H7 (cell line): ENCODE measurements around the gene GPHN. TPM values are rescaled to one million over a fixed set of nuclear protein-coding genes. Genes with fewer than 3 reads are reported as not detected.

Experiments used
- DNase-seq: peaks from one replicate; pipeline ENCODE4 v3.0.0; 2012
- H3K27me3 ChIP-seq: 2 replicates; pipeline ENCODE4 v1.6.0; 2011; ENCODE audit warnings: mild to moderate bottlenecking, low read length; ENCODE audit not compliant: control insufficient read depth, insufficient read depth
- H3K36me3 ChIP-seq: replicated peaks from 2 replicates; pipeline ENCODE4 v1.5.1; 2011; ENCODE audit warnings: low read length; ENCODE audit not compliant: control insufficient read depth, insufficient read depth
- H3K4me3 ChIP-seq: 2 replicates; pipeline ENCODE4 v1.5.1; 2011; ENCODE audit warnings: low read depth, mild to moderate bottlenecking, control low read depth, low read length, moderate library complexity; ENCODE audit not compliant: insufficient read depth
- total RNA-seq: library from RNA; depleted of rRNA; stranded (reverse); fragments of >200 nt; shearing (Covaris generic); gene quantifications from 2 replicates; pipeline ENCODE4 v1.2.3, GENCODE V29; 2014

The GPHN gene
- total RNA-seq, 1 experiment from 2014 or later: 14.2 TPM

DNA sequence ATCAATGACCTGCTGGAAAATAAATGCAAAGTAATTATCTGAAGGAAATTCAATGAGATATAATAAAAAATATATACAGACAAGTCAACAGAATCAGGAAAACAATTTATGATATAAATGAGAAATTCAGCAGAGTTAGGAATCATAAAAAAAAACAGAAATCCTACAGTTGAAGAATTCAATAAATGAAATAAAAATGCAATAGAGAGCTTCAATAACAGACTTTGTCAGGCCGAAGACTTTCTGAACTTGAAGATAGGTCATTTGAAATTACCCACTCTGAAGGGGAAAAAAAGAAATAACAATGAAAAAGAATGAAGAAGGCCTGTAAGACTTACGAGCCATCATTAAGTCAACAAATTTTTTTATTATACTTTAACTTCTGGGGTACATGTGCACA lies 665.8 kb downstream of the GPHN start:
- no peaks in the 10 kb centered on the region for H3K27me3 ChIP-seq
- H3K4me3 ChIP-seq: no peak overlapping the region
- DNase-seq: no peak
- H3K36me3 ChIP-seq: no peaks in the 10 kb centered on the region

DNA sequence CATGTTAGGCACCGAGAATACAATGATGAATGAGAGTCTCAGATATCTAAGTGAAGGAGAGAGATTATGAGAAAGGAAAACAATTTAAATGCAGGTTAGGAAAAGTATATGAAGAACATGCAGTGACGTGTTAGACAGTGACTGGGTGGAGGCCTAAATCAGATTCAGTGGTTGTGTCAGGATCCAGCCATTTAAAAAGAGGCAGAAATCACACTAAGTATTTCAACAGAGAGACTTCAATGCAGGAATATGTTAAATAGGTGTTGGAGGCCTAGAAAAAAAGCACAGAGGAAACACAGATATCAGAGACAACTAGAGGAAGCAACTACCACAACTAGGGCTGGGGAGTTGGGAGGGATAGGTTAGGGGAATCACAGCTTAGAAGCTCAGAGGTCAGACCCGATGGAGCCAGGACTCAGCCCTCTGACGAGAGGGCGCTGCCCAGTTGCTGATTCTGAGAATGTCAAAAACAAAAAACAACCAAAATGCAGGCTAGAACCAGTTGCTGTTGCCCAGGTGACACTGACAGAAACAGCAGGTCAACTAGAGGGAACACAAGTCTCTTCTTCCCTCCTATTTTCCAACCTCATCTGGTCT lies 678.3 kb downstream of the GPHN start:
- DNase-seq: no peak
- no peak overlapping the region for H3K4me3 ChIP-seq
- H3K27me3 ChIP-seq: no peaks in the 10 kb centered on the region
- H3K36me3 ChIP-seq: no peaks in the 10 kb centered on the region

DNA sequence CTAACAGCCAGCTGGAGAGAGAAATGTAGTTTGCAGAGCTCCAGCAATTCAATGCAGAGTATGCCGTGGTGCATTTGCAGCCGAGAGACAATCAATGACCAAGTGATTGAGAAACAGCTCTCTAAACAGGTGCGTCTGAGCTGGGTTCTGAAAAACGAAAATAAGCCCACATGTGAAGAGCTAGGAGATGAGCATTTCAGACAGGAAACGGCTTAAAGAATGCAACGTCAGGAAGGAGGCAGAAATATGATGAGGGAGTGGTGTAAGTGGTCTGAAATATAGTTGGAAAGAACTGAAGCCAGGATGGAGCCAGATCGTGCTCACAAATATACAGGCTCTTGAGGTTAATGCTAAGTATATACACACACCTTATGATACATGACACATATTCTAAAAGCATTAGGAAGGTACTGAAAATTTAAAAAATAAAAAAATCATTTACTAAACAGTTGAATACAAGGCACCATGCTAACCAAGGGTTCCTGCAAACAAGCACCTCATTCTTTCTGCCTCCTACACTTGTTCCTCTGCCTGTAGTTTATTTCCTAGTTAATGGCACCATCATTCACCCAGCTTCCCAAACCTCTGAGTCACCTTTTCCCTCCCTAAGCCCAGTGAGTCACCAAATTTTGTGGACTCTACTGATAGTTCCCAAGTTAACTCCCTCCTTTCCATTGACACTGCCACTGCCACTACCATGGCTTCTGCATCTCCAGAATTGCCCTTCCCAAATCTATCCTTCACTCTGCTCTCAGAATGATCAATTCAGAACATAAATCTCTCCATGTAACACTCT lies 679.0 kb downstream of the GPHN start:
- H3K4me3 ChIP-seq: no peak overlapping the region
- no peaks in the 10 kb centered on the region for H3K27me3 ChIP-seq
- DNase-seq: no peak
- no peaks in the 10 kb centered on the region for H3K36me3 ChIP-seq

DNA sequence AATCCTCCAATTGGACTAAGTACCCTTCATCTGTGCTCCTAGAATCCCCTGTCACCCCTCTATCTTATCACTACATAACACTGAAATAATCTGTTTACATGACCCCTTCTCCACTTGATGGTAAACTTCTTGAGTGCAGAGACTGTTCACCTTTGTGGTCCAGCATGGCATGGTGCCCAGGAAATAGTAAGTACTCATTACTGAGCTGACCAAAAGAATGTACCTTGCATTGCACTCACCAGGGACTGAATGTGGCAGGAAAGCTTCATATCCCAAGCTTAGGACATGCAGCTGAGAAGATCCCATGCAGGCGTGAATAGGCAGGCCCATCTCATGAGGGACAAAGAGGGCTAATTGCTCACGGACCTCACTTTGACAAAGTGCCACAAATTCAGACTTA lies 679.9 kb downstream of the GPHN start:
- DNase-seq: no peak
- H3K36me3 ChIP-seq: no peaks in the 10 kb centered on the region
- no peak overlapping the region for H3K4me3 ChIP-seq
- no peaks in the 10 kb centered on the region for H3K27me3 ChIP-seq

DNA sequence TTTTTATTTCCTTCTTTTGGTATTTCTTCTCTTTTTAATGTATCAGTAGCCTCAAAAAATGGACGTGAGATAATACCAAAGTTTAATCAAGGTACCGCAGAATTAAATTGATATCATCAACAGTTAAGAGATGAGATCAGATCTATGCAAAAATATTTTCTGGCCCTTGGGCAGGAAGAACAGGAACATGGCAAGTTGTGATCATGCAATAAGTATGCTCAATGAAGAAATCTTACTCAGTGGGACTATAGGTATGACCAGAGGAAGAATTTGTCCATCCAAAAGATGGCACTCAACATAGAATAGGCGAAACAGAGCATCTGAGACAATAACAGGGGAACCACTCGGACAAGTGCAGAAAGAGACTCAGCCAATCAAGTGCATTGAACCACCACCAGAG lies 680.4 kb downstream of the GPHN start:
- no peak for DNase-seq
- Histone ChIP-seq H3K27me3 (no peaks in the 10 kb centered on the region), H3K4me3 (no peak overlapping the region), H3K36me3 (no peaks in the 10 kb centered on the region)

DNA sequence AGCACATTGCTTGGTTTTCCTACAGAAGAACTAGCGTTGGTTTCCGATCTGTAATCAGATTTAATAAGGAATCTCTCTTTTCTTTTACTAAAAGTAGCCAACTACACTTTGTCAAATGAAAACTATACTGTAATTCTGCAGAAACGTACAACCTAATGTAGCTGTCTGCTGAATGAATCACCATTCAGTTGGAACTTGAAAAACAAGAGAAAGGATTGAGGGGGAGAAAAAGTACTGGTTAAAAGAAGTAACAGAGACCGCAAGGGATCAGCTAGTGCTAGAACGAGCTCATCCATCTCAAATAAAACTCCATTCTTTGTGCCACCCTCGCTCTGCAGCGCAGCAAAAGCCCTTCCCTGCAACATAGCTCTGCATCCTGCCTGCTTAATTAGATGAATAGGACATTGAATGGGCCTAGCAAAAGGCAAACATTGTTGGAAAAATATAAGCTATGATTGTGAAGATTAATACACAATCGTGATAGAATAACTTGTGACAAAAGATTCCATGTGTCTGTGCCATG lies 683.9 kb downstream of the GPHN start:
- H3K36me3 ChIP-seq: no peaks in the 10 kb centered on the region
- H3K27me3 ChIP-seq: no peaks in the 10 kb centered on the region
- no peak overlapping the region for H3K4me3 ChIP-seq
- no peak for DNase-seq

DNA sequence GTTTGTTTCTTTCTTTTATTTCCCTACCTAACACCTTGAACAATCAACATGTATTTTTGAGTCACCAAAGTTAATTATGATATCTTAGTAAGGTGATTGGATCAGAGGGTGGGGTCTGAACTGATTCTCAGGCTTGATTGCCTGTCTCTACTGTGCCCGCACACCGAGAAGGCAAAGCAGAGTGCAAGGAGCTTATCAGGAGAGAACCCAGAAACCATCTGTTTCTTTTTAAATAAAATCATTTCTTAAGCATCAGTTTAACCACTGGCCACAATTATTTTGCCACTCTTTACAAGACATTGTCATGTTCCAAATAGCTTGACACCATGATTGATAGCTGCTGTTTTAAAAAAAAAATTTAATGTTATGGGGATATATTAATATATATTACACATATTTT lies 684.4 kb downstream of the GPHN start:
- no peaks in the 10 kb centered on the region for H3K36me3 ChIP-seq
- no peaks in the 10 kb centered on the region for H3K27me3 ChIP-seq
- DNase-seq: no peak
- no peak overlapping the region for H3K4me3 ChIP-seq

DNA sequence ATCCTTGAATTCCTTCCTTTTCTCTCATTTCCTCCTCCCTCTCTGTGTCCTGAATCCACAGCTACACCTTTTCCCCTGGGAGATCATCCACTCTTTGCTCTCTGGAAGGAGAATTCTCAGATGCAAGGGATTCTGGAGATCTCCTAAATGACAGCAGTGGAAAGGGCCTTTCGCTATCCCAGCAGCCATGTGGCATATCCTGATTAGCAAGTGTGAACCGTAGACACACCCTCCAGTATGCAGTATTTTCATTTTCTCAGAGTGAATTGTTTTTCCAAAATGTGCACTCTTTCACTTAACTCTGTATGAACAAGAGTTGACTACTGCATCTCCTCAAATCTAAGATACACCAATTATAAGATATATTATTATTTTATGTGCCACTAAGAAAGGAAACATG lies 687.3 kb downstream of the GPHN start:
- Histone ChIP-seq H3K27me3 (no peaks in the 10 kb centered on the region), H3K36me3 (no peaks in the 10 kb centered on the region), H3K4me3 (no peak overlapping the region)
- DNase-seq: no peak

DNA sequence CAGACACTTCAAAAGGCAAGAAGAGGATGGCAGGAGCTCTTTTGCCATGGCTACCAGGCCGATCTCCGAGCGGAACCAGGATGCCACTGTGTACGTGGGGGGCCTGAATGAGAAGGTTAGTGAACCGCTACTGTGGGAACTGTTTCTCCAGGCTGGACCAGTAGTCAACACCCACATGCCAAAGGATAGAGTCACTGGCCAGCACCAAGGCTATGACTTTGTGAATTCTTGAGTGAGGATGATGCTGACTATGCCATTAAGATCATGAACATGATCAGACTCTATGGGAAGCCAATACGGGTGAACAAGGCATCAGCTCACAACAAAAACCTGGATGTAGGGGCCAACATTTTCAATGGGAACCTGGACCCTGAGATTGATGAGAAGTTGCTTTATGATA lies 691.1 kb downstream of the GPHN start:
- Histone ChIP-seq H3K27me3 (no peaks in the 10 kb centered on the region), H3K4me3 (no peak overlapping the region), H3K36me3 (no peaks in the 10 kb centered on the region)
- no peak for DNase-seq

DNA sequence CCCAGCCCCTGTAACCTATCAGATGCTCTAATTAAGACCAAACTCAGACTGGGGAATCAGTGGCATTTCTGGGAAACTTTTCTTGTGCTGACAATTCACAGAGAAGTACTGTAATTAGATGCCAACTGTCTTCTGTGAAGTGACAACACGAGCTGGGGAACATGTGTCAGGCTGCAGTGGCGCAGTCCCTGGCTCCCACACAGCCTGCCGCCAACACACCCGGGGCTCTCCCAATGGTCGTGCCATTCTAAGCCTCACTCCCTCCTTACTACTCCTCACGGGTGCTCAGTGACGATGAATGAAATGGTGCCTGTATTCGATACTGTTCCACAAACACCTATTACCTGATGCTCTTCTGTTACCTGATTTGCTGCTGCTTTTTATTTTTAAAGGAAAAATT lies 699.9 kb downstream of the GPHN start:
- DNase-seq: no peak
- Histone ChIP-seq H3K4me3 (no peak overlapping the region), H3K27me3 (no peaks in the 10 kb centered on the region), H3K36me3 (no peaks in the 10 kb centered on the region)

DNA sequence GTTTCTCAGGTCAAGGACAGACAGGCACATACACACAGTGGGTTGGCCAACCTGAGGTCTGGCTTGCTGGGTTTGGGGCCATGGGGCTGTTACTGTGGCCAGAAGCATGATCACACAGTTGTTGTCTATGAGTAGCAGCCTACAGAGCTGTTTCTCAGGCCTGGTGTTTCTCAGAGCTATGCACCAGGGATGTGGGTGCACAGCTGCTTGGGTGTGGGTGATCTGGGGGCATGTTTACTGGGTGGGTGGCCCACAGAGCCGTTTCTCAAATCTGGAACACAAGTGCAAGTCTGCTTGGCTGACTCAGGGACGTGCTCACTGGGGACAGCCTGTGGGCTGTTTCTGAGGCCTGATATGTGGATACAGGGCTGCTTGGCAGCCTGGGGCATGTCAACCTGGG lies 710.2 kb downstream of the GPHN start:
- Histone ChIP-seq H3K36me3 (no peaks in the 10 kb centered on the region), H3K27me3 (no peaks in the 10 kb centered on the region), H3K4me3 (no peak overlapping the region)
- DNase-seq: no peak

DNA sequence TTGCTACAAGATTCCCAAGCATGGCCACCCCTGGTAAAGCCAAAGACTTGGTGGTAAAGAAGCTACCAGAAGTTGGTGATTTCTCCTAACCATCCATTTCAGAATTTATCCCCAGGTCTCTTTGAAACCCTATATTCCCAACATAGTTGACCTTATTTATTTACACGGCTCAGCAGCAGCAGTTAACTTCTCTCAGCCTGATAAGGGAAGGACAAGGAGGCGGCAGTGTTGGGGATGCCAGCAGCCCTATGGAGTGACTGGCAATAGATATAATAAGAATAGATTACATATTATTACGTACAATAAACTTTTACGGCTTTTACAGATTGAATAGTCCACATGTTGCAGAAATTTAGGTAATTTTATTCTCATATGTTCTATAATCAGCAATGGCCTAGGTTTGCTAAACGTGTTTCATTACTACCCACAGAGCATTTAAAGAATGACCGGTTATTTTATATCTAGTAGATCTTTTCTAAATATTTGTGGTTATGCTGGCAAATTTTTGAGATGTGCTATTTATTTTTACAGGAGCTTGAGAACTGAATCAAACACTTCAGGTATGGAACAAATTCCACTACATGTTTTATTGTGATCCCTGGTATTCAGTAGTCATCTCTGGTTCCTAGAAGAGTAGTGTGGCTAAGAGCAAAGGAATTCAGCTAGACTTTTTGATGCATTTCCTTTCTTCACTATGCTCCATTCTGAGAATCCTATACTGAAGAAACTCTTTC lies 713.5 kb downstream of the GPHN start:
- Histone ChIP-seq H3K36me3 (no peaks in the 10 kb centered on the region), H3K27me3 (no peaks in the 10 kb centered on the region), H3K4me3 (no peak overlapping the region)
- DNase-seq: no peak

DNA sequence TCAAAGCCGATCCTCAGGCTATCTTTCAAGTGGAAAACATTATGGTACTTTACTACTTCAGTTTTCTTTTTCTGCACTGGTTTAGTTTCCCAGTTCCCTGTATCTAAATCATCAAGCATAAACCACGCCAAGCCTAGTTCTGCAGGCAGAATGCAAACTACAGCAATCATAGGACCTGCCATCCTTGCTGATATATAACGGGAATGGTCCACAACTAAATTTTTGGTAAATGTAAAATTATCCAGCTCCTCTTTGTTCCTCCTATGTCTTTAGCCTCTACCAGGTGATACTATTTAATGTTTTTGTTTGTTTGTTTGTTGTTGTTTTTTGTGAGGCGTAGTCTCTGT lies 714.0 kb downstream of the GPHN start:
- Histone ChIP-seq H3K27me3 (no peaks in the 10 kb centered on the region), H3K36me3 (no peaks in the 10 kb centered on the region), H3K4me3 (no peak overlapping the region)
- DNase-seq: no peak

DNA sequence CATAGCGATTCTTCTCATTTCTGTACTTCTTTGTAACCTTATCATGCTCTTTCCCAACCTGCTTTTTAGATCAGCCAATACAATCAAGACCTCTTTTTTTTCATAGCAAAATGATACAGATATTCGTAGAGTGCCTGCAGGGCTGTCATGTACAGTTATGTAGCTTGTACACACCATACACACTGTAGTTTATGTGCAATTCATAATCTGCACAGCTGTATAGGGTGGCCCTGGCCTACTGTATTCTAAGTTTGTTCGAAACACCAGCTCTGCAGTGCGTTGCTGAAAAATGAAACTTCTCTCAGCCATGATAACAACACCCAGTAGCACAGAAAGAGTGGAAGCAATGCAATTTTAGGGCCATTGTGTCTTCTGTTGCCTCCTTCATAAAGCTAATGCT lies 717.6 kb downstream of the GPHN start:
- no peak for DNase-seq
- Histone ChIP-seq H3K36me3 (no peaks in the 10 kb centered on the region), H3K4me3 (no peak overlapping the region), H3K27me3 (no peaks in the 10 kb centered on the region)
